GM19238 (cell line): ENCODE data around the gene CAMLG.
"Not testable (repeated sequence)": the region's sequence is repeated elsewhere in the genome, so short reads cannot be mapped to it uniquely, and the experiment has no call there.

ENCODE experiments used
- DNase-seq: peaks from one replicate; pipeline ENCODE4 v3.0.0; 2011; ENCODE audit warnings: low spot score; ENCODE audit not compliant: insufficient read length

The CAMLG gene

DNA sequence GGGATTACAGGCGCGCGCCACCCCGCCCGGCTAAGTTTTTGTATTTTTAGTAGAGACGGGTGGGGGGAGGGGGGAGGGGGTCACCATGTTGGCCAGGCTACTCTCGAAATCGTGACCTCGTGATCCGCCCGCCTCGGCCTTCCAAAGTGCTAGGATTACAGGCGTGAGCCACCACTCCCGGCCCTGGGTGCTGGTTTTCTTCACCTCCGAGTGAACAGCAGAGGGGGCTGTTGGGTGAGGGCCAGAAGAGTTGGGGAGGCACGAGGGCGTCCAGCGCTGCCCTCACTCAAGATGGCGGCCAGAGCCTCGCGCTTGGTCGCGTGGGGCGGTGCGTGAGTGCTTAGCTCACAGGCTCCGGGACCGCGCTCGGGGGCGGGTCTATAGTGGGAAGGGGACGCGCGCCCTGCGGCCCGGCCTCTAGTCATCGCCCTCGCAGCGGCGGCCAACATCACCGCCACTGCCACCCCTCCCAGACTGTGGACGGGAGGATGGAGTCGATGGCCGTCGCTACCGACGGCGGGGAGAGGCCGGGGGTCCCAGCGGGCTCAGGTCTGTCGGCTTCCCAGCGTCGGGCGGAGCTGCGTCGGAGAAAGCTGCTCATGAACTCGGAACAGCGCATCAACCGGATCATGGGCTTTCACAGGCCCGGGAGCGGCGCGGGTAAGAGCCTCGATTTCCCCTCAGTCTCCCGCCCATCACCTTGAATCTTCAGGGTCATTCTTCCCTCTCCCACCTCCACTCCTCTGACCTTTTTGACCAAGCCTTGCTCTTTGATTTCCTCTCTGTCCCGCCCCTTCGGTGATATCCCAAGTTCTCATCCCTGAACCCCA, at the start of gene CAMLG:
CAMLG (plus strand) TSS at position 416 of the 830 bp plus-strand sequence; CDS start at position 489, 73 bp downstream.
- peak; percentile 90 for DNase-seq

DNA sequence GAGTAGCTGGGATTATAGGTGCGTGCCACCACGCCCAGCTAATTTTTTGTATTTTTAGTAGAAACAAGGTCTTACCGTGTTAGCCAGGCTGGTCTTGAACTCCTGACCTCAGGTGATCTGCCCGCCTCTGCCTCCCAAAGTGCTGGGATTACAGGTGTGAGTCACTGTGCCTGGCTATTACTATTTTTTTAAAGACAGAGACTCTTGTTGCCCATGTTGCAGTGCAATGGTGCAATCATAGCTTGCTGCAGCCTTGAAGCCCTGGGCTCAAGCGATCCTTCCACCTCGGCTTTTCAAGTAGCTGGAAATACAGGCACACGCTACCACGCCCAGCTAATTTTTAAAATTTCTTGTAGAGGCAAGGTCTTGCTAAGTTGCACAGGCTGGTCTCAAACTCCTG, 48.2 kb upstream of the CAMLG start:
- DNase-seq, result not testable (repeated sequence)

DNA sequence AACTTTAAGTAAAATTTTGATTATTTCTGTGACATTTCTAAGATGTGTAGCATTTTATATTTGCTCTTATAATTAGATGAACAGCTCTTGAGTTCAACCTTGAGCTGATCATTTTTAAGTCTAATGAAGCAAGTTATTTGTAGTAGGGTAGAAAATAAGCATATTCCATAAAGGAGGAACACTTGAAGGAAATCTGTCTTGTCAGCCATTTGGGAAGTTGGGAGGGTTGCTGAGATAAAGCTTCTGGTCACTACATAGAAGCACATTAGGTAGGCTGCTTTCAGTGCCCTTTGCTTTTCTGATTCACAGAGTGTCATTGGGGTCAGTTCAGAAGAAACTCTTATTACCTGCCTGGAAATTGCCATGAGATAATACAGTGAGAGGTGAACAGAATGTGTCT, 45.6 kb upstream of the CAMLG start:
- no peak for DNase-seq

DNA sequence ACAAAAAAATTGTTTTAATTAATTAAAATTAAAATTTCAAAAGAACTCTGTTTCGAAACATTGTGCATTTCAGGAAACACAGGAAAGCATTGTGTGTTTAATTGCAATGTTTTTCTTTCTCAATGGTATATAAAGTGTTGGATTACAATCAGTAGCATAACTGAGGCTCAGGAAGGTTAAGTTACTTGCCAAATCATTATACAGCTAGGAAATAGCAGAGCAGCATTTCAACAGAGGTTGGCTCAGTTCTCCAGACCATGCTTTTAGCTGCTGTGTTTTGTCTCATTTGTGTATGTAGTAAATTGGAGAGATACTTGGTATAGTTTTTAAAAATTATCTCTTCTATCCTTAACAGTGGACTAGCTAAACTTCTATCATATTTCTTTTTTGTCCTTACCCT, 30.0 kb upstream of the CAMLG start:
- no peak for DNase-seq

DNA sequence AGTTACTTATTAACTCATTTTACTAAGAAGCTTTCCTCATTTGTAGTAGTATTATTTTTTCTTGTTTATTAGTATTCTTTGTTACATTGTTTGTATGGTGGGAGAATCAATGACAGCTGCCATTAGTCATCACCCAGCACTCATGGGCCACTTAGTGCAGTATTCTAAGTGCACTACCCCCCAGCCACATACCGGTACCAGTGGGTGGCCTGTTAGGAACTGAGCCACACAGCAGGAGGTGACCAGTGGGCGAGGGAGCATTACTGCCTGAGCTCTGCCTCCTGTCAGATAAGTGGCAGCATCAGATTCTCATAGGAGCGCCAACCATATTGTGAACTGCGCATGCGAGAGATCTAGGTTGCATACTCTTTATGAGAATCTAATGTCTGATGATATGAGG, 24.2 kb upstream of the CAMLG start:
- no peak for DNase-seq

DNA sequence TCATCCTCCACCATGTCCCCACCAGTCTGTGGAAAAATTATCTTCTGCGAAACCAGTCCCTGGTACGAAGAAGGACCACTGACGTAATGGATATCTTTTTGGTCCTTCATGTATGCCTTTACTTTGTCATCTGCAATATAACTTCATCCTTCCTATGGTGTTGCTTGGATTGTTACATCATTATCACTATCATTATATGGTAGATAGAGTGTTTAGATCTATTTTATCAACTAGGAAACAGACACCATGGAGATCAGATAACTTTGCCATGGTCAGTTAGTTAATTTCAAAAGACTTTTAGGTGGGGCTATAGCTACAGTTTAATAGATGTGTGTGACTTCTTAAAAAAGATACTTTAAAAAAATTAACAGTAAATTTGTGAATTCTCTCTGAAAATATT, 23.8 kb upstream of the CAMLG start:
- no peak for DNase-seq

DNA sequence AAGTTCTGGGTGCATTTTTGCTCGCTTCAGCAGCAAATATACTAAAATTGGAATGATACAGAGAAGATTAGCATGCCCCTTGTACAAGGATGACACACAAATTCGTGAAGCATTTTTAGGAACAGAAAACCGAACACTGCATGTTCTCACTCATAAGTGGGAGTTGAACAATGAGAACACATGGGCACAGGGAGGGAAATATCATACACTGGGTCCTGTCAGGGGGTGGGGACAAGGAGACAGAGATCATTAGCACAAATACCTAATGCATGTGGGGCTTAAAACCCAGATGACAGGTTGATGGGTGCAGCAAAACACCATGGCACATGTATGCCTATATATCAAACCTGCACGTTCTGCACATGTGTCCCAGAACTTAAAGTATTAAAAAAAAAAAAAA, 22.9 kb upstream of the CAMLG start:
- DNase-seq, result not testable (repeated sequence)

DNA sequence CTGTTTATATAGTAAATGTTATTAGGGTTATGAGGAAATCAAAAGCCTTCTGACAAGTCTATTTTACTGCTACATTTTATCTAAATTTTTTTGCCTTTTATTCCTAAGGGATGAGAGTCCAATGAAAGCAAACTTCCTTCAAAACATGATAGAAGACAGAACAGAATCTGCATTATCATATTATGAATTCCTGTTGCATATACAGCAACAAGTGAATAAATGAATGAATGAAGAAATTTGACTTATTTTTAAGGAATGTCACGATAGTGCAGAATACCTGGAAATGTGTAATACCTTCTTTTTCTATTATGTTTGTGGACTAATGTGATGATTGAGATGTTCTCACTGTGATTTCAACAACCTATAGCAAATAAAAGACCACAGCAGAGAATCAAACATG, 13.5 kb upstream of the CAMLG start:
- no peak for DNase-seq

DNA sequence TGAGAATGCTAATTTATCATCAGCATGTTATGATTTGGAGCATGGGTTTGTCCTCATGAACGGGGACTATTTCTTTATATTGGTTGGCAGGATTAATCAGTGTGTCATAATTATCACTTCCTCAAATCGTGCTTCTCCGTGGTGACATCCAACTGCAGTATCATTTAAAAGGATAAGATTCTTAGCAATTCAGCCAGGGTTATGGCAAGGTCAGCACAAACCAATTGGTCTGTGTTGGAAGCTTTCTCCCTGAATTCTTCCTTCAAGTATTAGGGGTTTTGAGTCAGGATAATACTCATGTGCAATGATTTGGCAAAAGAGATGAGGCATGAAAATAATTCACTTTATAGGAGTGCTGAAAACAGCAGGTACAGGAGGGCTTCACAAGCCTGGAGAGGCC, 5.5 kb upstream of the CAMLG start:
- DNase-seq, result no peak

DNA sequence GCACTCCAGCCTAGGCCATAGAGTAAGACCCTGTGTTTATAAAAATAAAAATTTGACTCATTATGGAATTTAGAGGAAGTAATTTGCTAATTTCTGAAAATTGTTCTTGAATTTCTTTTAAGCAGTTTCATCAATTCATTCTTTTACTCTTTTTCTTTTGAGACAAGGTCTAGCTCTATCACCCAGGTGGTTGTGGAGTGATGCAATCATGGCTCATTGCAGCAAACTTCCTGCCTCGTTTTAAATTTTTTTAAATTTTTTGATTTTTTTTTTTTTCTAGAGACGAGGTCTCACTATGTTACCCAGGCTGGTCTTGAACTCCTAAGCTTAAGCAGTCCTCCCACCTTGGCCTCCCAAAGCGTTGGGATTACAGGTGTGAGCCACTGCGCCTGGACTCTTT, 3.1 kb upstream of the CAMLG start:
- DNase-seq, result no peak

DNA sequence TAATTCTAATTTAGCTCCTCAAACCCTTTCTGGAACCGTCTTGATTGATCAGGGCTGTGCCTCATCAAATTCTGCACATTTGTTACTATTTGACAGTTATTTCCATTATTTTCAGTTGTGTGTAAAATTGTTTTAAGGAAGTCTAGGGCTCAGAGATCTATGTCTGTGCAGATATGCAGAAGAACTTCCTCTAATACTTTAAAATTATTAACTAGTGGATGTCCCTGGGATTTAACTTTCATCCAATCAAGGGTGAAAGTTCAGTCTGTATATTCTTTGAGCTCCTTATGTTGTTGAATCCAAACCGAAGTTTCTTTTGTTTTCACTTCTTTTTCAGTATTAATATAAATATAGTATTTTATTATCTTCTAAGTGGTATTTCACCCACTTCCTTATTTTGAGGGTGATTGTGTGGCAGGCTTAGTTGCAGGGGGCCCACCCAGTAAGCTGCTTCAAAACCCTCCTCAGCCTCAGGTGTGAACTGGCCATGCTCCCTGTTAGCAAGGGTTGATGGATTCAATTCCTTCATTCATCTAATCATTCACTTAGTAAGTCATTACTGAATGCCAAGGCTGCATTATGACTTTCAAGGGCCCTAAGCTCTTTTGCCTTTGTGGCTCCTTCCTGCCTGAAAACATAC, 2.1 kb upstream of the CAMLG start:
- DNase-seq, result no peak

DNA sequence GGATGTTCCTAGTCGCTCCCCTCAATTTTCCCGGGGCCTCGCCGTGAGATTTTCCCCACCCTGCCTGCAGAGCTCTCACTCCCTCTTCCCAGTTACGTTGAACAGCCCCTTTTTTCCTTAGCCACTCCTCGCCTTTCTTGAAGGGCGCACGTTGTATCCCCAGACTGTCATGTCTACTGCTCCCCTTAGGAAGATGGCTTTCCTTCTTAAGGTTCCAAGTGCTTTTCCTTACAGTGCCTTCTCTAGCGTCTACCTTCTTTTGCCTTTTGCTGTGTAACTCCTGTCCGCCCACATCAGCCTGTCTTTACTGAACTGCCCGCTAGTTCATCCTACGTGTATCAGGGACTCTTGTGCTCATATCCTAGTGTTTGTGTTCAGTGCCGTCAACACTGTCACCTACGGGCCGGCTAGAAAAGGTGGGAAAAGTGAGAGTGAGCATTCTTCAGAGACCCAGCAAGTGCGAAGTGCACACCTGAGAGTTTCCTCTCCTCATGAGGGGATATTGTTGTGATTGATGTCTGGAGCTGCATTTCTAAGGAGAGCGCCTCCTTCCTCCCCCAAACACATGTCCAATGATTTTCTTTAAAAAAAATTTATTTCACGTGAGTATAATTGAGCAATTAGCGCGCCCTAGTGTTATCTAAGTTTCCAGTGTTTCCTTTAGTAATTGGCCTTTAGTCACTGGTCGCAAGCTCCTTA, 764 bp downstream of the CAMLG start:
- no peak for DNase-seq

DNA sequence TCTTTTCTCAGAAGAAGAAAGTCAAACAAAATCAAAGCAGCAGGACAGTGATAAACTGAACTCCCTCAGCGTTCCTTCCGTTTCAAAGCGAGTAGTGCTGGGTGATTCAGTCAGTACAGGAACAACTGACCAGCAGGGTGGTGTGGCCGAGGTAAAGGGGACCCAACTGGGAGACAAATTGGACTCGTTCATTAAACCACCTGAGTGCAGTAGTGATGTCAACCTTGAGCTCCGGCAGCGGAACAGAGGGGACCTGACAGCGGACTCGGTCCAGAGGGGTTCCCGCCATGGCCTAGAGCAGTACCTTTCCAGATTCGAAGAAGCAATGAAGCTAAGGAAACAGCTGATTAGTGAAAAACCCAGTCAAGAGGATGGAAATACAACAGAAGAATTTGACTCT, 2.7 kb downstream of the CAMLG start:
- no peak for DNase-seq

DNA sequence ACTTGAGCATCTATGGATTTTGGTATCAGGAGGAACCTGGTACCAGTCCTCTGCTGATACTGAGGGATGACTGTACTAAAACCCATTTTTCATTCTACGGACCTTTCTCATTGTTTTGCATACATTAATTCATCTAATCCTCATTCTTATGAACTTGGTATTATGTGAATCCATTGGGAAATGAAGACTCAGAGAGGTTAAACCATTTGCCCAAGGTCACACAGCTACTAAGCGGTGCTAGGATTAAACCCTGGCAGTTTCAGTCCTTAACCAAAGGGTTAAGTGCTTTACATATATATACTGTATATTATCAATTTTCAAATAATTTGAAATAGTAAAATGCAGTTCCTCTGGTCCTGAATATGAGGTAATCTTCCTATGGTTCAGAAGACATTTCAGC, 3.8 kb downstream of the CAMLG start:
- DNase-seq, result no peak

DNA sequence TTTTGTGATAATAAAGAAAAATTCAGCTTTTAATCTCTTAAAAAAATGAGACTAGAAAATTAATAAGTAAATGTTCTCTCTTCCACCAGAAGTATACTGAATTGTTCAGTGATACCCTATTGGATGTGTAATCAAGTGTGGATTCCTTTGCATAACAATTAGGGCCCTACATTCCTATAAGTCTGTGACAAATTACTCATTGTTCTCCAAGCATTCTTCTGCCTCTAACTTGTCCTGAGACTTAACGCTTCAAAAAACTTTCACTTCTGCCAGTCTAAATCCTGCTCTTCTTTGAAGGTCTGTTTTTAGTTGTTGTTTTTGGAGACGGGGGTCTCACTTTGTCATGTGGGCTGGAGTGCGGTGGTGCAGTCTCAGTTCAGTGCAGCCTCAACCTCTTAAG, 11.1 kb downstream of the CAMLG start:
- no peak for DNase-seq

DNA sequence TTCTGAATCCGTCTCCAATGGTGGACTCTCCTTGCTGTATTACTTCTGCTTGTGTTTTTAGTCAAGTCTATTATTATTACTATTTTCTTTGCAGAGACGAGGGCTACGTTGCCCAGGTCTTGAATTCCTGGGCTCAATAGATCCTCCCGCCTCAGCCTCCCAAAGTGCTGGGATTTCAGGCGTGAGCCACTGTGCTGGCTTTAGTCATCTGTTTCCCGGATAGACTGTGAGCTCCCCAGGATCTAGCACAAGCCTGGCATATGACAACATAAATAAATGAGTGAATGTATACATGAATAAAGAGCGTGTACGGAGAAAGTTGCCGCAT, 19.8 kb downstream of the CAMLG start:
- no peak for DNase-seq

DNA sequence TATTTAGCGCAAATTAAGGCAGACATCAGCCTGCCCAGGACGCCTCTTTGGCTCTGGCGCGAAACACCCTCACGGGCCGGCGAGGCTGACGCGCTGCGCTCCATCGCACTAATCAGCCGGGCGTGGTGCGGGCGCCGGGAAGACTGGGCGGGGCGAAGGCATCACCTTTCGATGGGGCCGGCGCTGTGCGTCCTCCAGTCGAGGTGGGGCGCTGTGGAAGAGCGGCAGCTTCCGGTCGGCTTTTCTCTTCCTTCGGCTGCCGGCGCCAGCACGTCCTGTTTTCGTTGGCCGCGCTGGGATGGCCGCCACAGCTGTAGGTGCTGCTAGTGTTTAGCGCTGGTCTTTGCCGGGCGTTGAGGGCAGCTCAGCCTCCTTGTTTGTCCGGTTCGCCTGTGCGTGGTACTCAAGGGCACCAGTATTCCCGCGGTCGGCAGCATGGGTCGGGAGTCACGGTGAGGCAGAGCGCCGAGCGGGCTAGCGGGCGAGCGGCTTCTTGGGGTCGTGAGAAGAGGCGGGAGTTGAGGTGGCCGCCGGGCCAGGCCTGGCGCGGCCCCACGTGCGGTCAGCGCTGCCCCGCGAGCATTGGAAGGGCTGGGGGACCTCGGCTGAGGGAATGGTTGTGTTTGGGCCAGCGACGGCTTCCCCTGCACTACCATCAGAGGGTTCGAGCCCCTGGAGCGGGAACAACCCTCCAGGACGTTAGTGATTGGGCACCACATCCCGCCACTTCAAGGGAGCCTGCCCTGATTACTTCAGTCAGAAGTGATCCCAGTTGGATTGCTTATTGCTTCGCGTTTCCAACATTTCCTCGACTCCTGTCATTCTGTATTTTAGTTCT, 20.4 kb downstream of the CAMLG start, which contains the start of gene DDX46:
DDX46 (plus strand) TSS at position 276 of the 838 bp plus-strand sequence; CDS start at position 436, 160 bp downstream.
- peak; percentile 93 for DNase-seq

DNA sequence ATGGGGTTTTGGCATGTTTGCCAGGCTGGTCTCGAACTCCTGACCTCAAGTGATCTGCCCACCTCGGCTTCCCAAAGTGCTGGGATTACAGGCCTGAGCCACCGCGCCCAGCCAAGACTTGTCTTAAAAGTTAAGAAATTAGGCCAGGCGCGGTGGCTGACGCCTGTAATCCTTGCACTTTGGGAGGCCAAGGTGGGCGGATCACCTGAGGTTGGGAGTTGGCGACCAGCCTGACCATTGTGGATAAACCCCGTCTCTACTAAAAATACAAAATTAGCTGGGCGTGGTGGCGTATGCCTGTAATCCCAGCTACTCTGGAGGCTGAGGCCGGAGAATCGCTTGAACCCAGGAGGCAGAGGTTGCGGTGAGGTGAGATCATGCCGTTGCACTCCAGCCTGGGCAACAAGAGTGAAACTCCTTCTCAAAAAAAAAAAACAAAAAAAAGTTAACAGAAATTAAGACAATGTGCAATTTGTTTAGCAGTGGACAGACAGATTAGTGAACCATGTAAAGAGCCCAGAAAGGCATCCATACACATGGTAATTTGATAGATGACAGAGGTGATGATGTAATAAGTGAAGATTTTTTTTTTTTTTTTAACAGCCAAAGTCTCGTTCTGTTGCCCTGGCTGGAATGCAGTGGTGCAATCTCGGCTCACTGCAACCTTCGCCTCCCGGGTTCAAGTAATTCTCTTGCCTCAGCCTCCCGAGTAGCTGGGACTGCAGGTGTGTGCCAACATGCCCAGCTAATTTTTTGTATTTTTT, 29.4 kb downstream of the CAMLG start:
- DNase-seq, result not testable (repeated sequence)

DNA sequence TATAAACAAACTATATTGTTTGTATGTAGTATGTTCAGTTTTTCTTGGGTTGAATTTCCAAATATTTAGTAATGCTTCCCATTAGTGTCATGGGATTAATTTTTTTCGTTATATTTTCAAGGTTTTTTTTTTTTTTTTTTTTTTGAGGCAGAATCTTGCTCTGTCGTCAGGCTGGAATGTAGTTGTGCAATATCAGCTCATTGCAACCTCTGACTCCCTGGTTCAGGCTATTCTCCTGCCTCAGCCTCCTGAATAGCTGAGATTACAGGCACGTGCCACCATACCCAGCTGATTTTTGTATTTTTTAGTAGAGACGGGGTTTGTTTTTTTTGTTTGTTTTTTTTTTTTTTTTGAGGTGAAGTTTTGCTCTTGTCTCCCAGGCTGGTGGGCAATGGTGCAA, 30.9 kb downstream of the CAMLG start:
- no peak for DNase-seq

DNA sequence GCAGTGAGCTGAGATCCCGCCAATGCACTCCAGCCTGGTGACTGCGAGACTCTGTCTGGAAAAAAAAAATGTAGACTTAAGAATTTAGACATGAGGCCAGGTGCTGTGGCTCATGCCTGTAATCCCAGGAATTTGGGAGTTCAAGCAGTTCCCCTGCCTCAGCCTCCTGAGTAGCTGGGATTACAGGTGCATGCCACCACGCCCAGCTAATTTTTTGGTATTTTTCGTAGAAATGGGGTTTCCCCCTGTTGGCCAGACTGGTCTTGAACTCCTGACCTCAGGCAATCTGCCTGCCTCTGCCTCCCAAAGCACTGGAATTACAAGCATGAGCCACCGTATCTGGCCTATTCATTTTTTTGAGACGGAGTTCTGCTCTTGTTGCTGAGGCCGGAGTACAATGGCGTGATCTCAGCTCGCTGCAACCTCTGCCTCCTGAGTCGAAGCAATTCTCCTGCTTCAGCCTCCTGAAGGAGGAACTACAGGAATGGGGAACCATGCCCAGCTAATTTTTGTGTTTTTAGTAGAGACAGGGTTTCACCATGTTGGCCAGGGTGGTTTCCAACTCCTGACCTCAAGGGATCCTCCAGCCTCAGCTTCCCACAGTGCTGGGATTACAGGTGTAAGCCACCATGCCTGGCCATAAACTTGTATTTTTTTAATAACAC, 34.2 kb downstream of the CAMLG start:
- DNase-seq, result no peak
